ENCODE results near the gene COL6A2.

DNA sequence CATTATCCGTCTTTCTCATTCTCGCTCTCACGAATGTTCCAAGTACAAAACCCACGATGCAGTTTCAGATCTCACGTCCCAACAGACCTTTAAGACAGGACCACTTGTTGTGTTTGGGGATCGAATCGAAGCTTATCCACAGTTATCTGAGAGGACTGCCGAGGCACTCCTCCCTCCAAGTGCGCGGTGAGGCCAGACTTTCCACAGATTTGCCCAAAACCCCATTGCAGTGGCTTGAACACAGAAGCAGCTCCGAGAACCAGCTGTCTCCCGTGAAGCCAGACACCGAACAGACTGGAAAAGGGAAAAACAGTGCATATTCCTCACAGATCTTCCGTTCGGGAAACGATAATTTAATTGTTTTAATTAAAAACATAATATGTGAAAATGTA lies 46.5 kb upstream of the COL6A2 start:
- TF ChIP-seq POLR2A (IDR thresholded peaks at IDR 0.05), result no peak
- TF ChIP-seq, protein P1, sequence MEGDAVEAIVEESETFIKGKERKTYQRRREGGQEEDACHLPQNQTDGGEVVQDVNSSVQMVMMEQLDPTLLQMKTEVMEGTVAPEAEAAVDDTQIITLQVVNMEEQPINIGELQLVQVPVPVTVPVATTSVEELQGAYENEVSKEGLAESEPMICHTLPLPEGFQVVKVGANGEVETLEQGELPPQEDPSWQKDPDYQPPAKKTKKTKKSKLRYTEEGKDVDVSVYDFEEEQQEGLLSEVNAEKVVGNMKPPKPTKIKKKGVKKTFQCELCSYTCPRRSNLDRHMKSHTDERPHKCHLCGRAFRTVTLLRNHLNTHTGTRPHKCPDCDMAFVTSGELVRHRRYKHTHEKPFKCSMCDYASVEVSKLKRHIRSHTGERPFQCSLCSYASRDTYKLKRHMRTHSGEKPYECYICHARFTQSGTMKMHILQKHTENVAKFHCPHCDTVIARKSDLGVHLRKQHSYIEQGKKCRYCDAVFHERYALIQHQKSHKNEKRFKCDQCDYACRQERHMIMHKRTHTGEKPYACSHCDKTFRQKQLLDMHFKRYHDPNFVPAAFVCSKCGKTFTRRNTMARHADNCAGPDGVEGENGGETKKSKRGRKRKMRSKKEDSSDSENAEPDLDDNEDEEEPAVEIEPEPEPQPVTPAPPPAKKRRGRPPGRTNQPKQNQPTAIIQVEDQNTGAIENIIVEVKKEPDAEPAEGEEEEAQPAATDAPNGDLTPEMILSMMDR (IDR thresholded peaks at IDR 0.05), result no peak
- TF ChIP-seq POLR2AphosphoS5 (IDR thresholded peaks at IDR 0.05), result no peak

All from prostate gland (tissue), 2 donors.